Prostate gland (tissue), 2 donors: ENCODE measurements around the gene PAK1. TPM values are rescaled to one million over a fixed set of nuclear protein-coding genes. Genes with fewer than 3 reads are reported as not detected.

Experiments
- DNase-seq: peaks from one replicate; pipeline ENCODE4 v3.0.0-alpha.2; 2019; ENCODE audit warnings: low spot score
- H3K27ac ChIP-seq, 2 donors: fragments of 200-600 bp; sonication (generic); 2 replicates each; pipeline ENCODE4 v1.5.1; 2017 to 2019
- H3K27me3 ChIP-seq: fragments of 200-600 bp; sonication (generic); replicated peaks from 2 replicates; pipeline ENCODE4 v1.5.1; 2019; ENCODE audit not compliant: insufficient read depth
- H3K36me3 ChIP-seq, 2 donors: fragments of 200-600 bp; sonication (generic); 1 replicate in 1 of 2; 2 replicates in 1 of 2; pipeline versions ENCODE4 v1.5.1 to v1.8.1; 2017 to 2019
- H3K4me1 ChIP-seq: fragments of 200-600 bp; sonication (generic); replicated peaks from 2 replicates; pipeline ENCODE4 v1.5.1; 2019
- H3K4me3 ChIP-seq, 2 donors: fragments of 200-600 bp; sonication (generic); 2 replicates each; pipeline ENCODE4 v1.5.1; 2017 to 2019
- H3K9me3 ChIP-seq: fragments of 200-600 bp; sonication (generic); 2 replicates; pipeline ENCODE4 v1.5.1; 2017
- POLR2A ChIP-seq: fragments of 450-650 bp; IDR thresholded peaks from one replicate; pipeline ENCODE4 v1.6.1; 2016; ENCODE audit warnings: antibody characterized with exemption, mild to moderate bottlenecking
- POLR2AphosphoS5 ChIP-seq: sonication (generic); formaldehyde crosslinking; IDR thresholded peaks from one replicate; pipeline ENCODE4 v1.6.1; 2017; ENCODE audit warnings: antibody characterized with exemption
- WGBS: methylation state at CpG from one replicate; pipeline ENCODE4 v1.1.5; 2018; 5-methylcytosine and 5-hydroxymethylcytosine counted together
- intact Hi-C: fragments of 100-400 bp; cut with DNase I; formaldehyde crosslinking; loops from one replicate; pipeline ENCODE4 v1.14.2; 2022
- total RNA-seq, 2 donors: library from RNA; depleted of rRNA; stranded (reverse); fragments of >200 nt; gene quantifications; one replicate each; pipeline ENCODE4 v1.1.0, GENCODE V29; 2016
- TF ChIP-seq, protein P1 (sequence below), 4 experiments: fragments of 200-600 bp in 2 of 4; fragments of 450-650 bp in 2 of 4; sonication (generic) in 2 of 4; IDR thresholded peaks; 1 replicate in 3 of 4; 2 replicates in 1 of 4; pipeline ENCODE4 v1.5.1; 2016 to 2019; ENCODE audit warnings: antibody characterized with exemption in 4 of 4, mild to moderate bottlenecking in 2 of 4, moderate library complexity in 2 of 4

The PAK1 gene
- total RNA-seq, 2 donors from 2014 or later, result 39.6 to 61.7 TPM

DNA sequence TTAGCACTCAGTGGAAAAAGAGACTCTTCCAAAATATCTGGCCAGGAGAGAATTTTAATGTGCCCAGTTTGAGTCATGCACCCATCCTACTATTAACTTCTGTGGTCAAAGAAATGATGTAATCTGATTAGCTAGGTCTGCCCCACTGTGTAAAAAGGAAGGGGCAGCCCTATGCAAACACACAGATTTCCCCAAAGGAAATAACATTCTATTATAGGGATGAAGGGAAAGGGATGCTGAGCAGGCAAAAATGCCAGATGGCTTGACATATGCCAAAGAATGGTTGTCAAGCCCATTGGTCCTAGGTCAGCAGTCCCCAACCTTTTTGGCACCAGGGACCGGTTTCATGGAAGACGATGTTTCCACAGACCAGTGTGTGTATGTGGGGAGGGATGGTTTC lies 43.3 kb upstream of the PAK1 start:
- Histone ChIP-seq H3K4me1 (no peaks in the 10 kb centered on the region), H3K9me3 (no peaks in the 10 kb centered on the region), H3K27me3 (no peaks in the 10 kb centered on the region), H3K4me3 (no peak overlapping the region), H3K27ac (no peak overlapping the region), H3K36me3 (no peaks in the 10 kb centered on the region)
- 91% methylated on average over 2 of the region's 2 CpGs for WGBS
- TF ChIP-seq POLR2A, result no peak
- intact Hi-C loops, result no loop called here
- DNase-seq, result no peak

GRCh38 chr11:77515483-77515882 lies 41.6 kb upstream of the PAK1 start:
- Histone ChIP-seq H3K4me1 (no peaks in the 10 kb centered on the region), H3K36me3 (no peaks in the 10 kb centered on the region), H3K27me3 (no peaks in the 10 kb centered on the region), H3K4me3 (no peak overlapping the region), H3K9me3 (no peaks in the 10 kb centered on the region), H3K27ac (no peak overlapping the region)
- 47% methylated on average over 3 of the region's 3 CpGs for whole genome bisulfite sequencing
- intact Hi-C loops, result no loop called here
- TF ChIP-seq POLR2A (no peak), POLR2AphosphoS5 (no peak)
- TF ChIP-seq, protein P1, sequence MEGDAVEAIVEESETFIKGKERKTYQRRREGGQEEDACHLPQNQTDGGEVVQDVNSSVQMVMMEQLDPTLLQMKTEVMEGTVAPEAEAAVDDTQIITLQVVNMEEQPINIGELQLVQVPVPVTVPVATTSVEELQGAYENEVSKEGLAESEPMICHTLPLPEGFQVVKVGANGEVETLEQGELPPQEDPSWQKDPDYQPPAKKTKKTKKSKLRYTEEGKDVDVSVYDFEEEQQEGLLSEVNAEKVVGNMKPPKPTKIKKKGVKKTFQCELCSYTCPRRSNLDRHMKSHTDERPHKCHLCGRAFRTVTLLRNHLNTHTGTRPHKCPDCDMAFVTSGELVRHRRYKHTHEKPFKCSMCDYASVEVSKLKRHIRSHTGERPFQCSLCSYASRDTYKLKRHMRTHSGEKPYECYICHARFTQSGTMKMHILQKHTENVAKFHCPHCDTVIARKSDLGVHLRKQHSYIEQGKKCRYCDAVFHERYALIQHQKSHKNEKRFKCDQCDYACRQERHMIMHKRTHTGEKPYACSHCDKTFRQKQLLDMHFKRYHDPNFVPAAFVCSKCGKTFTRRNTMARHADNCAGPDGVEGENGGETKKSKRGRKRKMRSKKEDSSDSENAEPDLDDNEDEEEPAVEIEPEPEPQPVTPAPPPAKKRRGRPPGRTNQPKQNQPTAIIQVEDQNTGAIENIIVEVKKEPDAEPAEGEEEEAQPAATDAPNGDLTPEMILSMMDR (IDR thresholded peaks at IDR 0.05), result no peak
- DNase-seq, result no peak

DNA sequence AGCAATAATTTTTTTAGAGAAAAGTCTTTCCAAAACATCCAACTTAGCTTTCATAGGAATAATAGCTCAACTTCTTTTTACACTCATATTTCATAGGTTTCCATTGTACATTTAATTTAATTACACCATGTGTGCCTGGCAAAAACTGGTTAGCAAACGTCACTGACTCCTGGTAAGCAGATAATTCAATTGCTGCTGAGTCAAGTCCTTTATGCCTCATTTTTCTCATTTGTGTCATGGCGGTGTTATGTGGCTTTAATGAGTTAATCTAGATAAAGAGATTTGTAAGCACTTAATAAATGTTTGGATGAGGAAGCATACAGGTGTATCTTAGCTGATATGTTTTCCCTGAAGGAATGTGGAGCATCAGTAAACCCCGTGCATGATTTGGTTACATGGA lies 41.2 kb upstream of the PAK1 start:
- Histone ChIP-seq H3K27ac (no peak overlapping the region), H3K4me3 (no peak overlapping the region), H3K36me3 (no peaks in the 10 kb centered on the region), H3K27me3 (no peaks in the 10 kb centered on the region), H3K4me1 (no peaks in the 10 kb centered on the region), H3K9me3 (no peaks in the 10 kb centered on the region)
- WGBS, result 51% methylated on average over 3 of the region's 3 CpGs
- intact Hi-C loops, result no loop called here
- no peak for DNase-seq
- no peak for TF ChIP-seq POLR2AphosphoS5
- no peak for TF ChIP-seq POLR2A
- TF ChIP-seq, protein P1 (IDR thresholded peaks at IDR 0.05), result no peak

DNA sequence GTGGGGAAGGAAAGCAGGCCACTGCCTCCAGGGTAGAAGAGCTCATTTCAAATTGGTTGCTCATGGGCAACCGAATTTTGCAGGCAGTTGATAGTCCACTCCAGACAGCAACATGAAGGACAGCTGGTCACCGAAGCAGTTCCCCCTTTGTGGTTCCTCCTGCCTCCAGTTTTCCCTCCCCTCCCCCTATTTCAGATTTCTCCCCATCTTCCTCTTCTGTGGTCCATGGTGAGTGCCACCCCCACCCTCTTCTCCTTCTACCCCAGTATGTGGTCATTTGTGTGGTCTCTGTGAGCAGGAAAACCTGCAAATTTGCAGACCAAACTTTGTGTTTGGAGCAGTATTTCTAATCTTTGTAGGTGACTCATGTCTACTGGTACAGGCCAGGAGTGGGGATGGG lies 38.2 kb upstream of the PAK1 start:
- 90% methylated on average over 2 of the region's 2 CpGs for WGBS
- Histone ChIP-seq H3K27me3 (no peaks in the 10 kb centered on the region), H3K27ac (no peak overlapping the region), H3K9me3 (no peaks in the 10 kb centered on the region), H3K4me3 (no peak overlapping the region), H3K36me3 (no peaks in the 10 kb centered on the region), H3K4me1 (no peaks in the 10 kb centered on the region)
- no peak for DNase-seq
- TF ChIP-seq, protein P1 (IDR thresholded peaks at IDR 0.05), result no peak
- TF ChIP-seq POLR2AphosphoS5, result no peak
- no peak for TF ChIP-seq POLR2A
- intact Hi-C loops, result no loop called here

- Histone ChIP-seq H3K27ac (no peak overlapping the region), H3K4me3 (no peak overlapping the region), H3K4me1 (no peaks in the 10 kb centered on the region), H3K9me3 (no peaks in the 10 kb centered on the region), H3K36me3 (no peaks in the 10 kb centered on the region), H3K27me3 (no peaks in the 10 kb centered on the region)
- WGBS, result 60% methylated on average over 1 of the region's 1 CpG
- no peak for DNase-seq
- intact Hi-C loops, result no loop called here
- TF ChIP-seq POLR2AphosphoS5 (no peak), POLR2A (no peak)
- TF ChIP-seq, protein P1 (IDR thresholded peaks at IDR 0.05), result no peak
Observed at GRCh38 chr11:77510851-77511250, 37.0 kb upstream of the PAK1 start.
